GM21786 (cell line): ENCODE results near the gene CASZ1.

Experiments used
- ATAC-seq: cut with Tn5 transposase; IDR thresholded peaks from one replicate; pipeline ENCODE4 v1.9.1; 2021; ENCODE audit not compliant: unreplicated experiment

Gene CASZ1

GRCh38 chr1:10774615-10775310 is 21.7 kb downstream of the CASZ1 start:
- no peak for ATAC-seq

GRCh38 chr1:10773851-10774614 is 22.4 kb downstream of the CASZ1 start:
- no peak for ATAC-seq

- ATAC-seq, result no peak
Observed at GRCh38 chr1:10773376-10773775, 23.1 kb downstream of the CASZ1 start.

DNA sequence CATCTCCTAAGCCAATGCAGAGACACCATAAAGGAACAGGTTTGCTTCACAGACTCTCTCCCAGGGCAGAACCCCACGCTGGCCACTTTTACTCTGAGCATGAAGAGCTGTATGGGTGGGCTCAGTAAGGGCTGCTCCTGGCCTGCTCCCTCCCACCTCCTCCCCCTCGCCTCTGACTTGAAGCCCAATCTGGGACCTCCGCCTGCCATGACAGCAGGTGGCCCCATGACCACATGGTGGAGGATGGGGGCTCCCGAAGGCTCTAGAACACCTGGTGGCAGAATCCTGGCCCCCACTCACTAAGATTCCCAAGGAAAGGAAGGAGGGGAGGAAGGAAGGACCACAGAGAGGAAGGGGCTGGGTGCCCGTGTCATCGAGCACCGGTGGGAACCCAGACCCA is 23.7 kb downstream of the CASZ1 start:
- no peak for ATAC-seq

- no peak for ATAC-seq
Observed at GRCh38 chr1:10771789-10772188, 24.7 kb downstream of the CASZ1 start.

GRCh38 chr1:10768552-10768951 is 27.9 kb downstream of the CASZ1 start:
- no peak for ATAC-seq

- ATAC-seq, result no peak
Observed at GRCh38 chr1:10767282-10767681, 29.2 kb downstream of the CASZ1 start.

DNA sequence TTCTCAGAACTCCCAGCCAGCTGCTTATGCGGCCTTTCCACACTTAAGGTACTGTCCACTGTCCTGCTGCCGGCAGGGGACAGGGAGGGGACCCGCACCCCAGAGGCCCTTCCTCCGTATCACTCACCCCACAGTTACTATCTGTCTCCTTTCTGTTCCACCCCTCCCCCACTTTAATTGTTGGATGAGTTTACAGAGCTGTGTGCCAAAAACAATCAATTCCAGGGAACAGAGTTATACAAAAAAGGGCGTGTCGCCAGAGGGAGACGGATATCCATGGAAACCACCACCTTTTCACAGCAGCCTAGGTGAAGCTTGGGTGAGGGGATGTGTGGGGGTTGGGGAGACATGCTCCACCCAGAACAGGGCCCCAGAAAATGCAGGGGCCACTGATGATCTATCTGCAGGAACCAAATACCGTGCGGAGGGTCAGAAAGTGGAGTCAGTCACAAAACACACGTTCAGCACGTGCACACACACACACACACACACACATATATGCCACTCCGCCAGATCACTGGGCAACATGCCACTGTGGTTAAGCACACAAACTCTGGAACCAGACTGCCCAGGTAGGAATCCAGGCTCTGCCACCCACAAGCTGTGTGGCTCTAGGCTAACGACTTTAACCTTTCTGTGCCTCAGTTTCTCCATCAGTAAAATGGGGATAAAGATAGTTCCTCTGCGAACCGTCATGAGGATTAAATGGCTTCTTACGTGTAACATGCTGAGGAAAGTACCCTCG is 30.5 kb downstream of the CASZ1 start:
- ATAC-seq, result no peak

DNA sequence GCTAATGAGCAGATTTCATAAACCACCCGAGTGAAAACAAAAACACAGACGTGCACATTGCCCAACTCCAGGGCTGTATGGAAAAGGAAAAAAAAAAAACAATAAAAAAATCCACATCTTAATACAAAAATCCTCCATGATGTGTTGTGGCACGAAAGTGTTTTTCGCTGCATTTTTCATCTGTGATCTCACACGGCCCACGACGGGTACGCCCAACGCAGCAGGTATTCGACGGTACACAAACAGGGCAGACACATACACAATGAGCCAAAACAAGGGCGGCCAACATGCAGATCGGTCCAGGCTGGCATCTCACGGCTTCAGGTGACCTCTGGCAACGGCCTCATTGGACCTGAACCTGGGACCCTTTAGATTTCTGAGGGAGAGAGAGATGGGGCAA is 31.1 kb downstream of the CASZ1 start:
- no peak for ATAC-seq

- ATAC-seq, result no peak
Observed at GRCh38 chr1:10764296-10764798, 32.1 kb downstream of the CASZ1 start.

GRCh38 chr1:10762875-10763274 is 33.6 kb downstream of the CASZ1 start:
- no peak for ATAC-seq

- ATAC-seq, result no peak
Observed at GRCh38 chr1:10762153-10762523, 34.3 kb downstream of the CASZ1 start.

DNA sequence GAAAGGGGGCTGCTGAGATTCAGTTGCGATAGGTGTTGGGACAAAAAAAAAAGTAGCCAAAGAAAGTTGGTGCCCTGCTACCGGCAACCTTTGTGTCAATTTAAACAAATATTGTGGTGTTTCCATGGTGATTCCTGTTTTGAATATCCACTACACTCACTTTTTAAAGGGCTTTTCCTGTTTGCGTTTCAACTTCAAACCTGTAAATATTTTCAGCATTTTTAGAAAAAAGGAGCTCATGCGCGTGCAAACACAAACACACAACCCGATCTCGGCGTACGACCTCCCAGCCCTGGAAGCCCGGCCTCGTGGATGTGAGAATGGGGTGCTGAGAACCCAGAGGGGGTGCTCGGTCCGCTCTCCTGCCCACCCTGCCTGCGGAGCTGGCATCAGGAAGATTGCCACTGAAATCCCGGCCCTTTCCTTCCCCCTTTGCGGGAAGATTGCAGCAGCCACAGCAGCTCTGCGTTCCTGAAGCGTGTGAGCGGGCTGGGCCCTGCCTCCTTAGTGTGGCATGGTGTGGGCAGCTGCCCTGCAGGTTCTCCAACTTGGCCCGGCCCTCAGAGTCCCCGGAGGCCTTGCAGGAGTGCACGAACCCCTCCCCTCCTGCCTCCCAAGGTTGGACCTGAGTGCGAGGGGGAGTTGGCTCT is 34.8 kb downstream of the CASZ1 start:
- ATAC-seq, result no peak

GRCh38 chr1:10760566-10761502 is 35.6 kb downstream of the CASZ1 start:
- ATAC-seq, result no peak

GRCh38 chr1:10759413-10760200 is 36.8 kb downstream of the CASZ1 start:
- no peak for ATAC-seq

DNA sequence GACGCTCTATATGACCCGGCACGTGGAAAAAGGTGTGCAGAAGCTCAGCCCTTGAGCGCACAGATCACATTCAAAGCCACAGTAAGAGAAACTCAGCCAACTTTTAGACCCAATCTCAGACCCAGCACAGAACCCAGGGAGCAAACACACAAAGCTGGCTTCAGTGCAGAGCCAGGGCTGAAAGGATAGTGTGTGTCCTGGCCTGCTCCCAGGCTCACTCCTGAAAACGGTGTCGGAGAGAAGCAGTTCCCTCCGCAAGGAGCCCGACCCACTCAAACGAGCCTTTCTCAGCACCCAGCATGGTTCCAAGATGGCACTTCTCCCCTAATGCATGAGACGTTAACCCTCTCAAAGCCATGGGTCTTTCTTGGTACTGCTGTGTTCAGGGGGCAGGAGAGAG is 39.6 kb downstream of the CASZ1 start:
- ATAC-seq, result no peak

DNA sequence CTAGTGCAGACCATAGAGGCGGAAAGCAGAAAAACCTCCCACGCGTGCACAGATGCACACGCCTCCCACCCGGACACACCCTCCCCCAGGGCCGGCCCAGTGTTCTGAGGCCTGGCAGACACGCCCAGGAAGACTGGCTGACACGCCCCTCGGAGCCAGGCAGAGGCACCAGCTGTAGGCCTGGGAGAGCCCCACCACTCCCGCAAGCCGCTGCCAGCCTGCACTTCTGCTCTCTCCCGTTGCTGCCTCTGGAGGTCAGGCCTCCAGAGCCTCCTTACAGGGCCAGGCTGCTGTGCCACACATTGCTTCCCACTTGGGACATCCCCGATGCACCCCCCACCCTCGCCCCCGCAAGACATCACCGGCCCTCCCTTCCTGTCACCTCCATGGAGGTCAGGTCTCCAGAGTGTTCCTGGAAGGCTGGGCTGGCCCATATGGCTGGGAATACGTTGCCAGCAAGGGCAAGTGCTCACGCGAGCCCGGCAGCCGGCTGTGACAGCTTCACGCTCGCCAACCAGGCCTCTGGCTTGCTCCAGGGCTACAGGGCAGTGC is 40.4 kb downstream of the CASZ1 start:
- no peak for ATAC-seq

GRCh38 chr1:10754568-10755329 is 41.7 kb downstream of the CASZ1 start:
- ATAC-seq, result no peak
